ENCODE results near the gene PTPRN2. TPM values are rescaled to one million over a fixed set of nuclear protein-coding genes. Genes with fewer than 3 reads are reported as not detected.

PTPRN2 gene
- total and polyA plus RNA-seq, 9 of the 15 experiments (the other 6 are each of a cell fraction or from before 2014, with no cell fraction given) = not detected

DNA sequence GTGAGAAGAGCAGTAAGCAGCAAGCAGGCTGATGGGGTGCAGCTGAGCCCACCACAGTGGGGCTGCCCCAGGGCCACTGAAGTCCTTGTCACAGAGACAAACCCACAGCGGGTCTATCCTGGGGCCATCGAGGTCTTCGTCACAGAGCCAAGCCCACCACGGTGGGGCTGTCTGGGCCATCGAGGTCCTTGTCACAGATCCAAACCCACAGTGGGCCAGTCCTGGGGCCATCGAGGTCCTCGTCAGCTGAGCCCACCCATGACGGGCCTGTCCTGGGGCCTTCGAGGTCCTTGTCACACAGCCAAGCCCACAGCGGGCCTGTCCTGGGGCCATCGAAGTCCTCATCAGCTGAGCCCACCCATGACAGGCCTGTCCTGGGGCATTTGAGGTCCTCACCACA lies 700.9 kb downstream of the PTPRN2 start (continued):
- no peak for TF ChIP-seq SAP30 (IDR thresholded peaks at IDR 0.05; ENCODE audit: borderline replicate concordance, insufficient read depth, low read depth, low read length, poor library complexity, severe bottlenecking)
- TF ChIP-seq, protein P1, sequence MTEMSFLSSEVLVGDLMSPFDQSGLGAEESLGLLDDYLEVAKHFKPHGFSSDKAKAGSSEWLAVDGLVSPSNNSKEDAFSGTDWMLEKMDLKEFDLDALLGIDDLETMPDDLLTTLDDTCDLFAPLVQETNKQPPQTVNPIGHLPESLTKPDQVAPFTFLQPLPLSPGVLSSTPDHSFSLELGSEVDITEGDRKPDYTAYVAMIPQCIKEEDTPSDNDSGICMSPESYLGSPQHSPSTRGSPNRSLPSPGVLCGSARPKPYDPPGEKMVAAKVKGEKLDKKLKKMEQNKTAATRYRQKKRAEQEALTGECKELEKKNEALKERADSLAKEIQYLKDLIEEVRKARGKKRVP (CRISPR knock-in tag; IDR thresholded peaks at IDR 0.05) = no peak

DNA sequence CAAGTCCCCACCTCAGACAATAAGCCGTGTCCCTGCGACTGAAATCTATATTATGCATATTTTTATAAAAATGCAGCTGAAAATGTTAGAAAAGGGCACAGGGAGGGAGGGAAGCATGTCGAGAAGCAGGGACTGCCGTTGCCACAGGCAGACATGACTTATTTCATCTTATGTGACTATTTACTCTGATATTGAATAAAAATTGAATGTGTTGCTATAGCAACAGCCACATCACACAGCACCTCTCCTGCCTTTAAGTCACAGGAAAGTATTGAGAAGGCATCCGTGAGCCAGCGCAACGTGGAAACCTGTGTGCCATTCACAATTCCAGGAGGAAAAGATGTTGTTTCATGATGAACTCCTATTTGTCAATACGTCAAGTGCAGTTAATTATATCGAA lies 701.4 kb downstream of the PTPRN2 start:
- 0 out of 2 replicates have a peak, but pooled peaks cover 2% of the 10 kb centered on the region for H3K9me3 ChIP-seq (replicated peaks; ENCODE audit: control insufficient read depth, insufficient read depth, low read depth, low read length)
- H3K79me2 ChIP-seq (ENCODE audit: control insufficient read depth, insufficient read depth, low read length) = no peaks in the 10 kb centered on the region
- H3K9ac ChIP-seq (ENCODE audit: insufficient read depth in 1 of 2, low read depth in 2 of 2, low read length in 2 of 2) = no peak overlapping the region
- no peak overlapping the region for H2AFZ ChIP-seq (ENCODE audit: low read depth, low read length)
- FAIRE-seq = no peak
- no peak overlapping the region for H3K4me3 ChIP-seq
- peaks cover 0 to 4% of the 10 kb centered on the region in 2 experiments; a peak in 1 of 5 replicates for H3K4me1 ChIP-seq (replicated peaks in 1 of 2; ENCODE audit: control insufficient read depth in 2 of 2, insufficient read depth in 2 of 2, low read length in 2 of 2)
- peaks cover 4 to 16% of the 10 kb centered on the region in 2 experiments for H3K27me3 ChIP-seq (ENCODE audit: control insufficient read depth in 2 of 2, insufficient read depth in 2 of 2, low read length in 2 of 2)
- no TSS peak for BruUV-seq (replicated peaks)
- no peak for DNase-seq (ENCODE audit: extremely low read depth in 1 of 4, low spot score in 3 of 4)
- H3K36me3 ChIP-seq (ENCODE audit: control insufficient read depth, insufficient read depth, low read length) = no peaks in the 10 kb centered on the region
- in situ Hi-C loops (cut with MboI) = no loop called here
- H4K20me1 ChIP-seq (replicated peaks; ENCODE audit: control insufficient read depth, insufficient read depth, low read length) = no peaks in the 10 kb centered on the region
- no peak overlapping the region for H3K4me2 ChIP-seq (ENCODE audit: insufficient read depth, low read length)
- H3K27ac ChIP-seq (ENCODE audit: extremely low read depth, low read depth, low read length) = no peak overlapping the region
- ChIA-PET POLR2A (no interaction called here), CTCF (ENCODE audit: low intra/inter-chr PET ratio) (no interaction called here)
- TF ChIP-seq SNIP1 (IDR thresholded peaks at IDR 0.05; ENCODE audit: low read depth) (no peak), RFX1 (IDR thresholded peaks at IDR 0.05) (peak; percentile 75), MEF2A (IDR thresholded peaks at IDR 0.05; ENCODE audit: control insufficient read depth, low read depth, low read length) (no peak), CBX5 (IDR thresholded peaks at IDR 0.05; ENCODE audit: borderline replicate concordance, low read depth) (no peak), PTRF (tag; IDR thresholded peaks at IDR 0.05) (no peak), CREM (IDR thresholded peaks at IDR 0.05; ENCODE audit: low read depth) (no peak)
- TF ChIP-seq, protein P2, sequence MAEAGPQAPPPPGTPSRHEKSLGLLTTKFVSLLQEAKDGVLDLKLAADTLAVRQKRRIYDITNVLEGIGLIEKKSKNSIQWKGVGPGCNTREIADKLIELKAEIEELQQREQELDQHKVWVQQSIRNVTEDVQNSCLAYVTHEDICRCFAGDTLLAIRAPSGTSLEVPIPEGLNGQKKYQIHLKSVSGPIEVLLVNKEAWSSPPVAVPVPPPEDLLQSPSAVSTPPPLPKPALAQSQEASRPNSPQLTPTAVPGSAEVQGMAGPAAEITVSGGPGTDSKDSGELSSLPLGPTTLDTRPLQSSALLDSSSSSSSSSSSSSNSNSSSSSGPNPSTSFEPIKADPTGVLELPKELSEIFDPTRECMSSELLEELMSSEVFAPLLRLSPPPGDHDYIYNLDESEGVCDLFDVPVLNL (CRISPR knock-in tag; IDR thresholded peaks at IDR 0.05; ENCODE audit: low read depth) = no peak
- intact Hi-C loops (cut with micrococcal nuclease) = no loop called here
- no peaks in the 10 kb centered on the region for H3K9me1 ChIP-seq (ENCODE audit: control insufficient read depth, insufficient read depth, low read length)
- 5% methylated on average over 9 of the region's 9 CpGs for WGBS (ENCODE audit: insufficient coverage, low coverage, missing lambda C conversion rate)
- ATAC-seq = no peak
